ENCODE data around the gene TWF2.

DNA sequence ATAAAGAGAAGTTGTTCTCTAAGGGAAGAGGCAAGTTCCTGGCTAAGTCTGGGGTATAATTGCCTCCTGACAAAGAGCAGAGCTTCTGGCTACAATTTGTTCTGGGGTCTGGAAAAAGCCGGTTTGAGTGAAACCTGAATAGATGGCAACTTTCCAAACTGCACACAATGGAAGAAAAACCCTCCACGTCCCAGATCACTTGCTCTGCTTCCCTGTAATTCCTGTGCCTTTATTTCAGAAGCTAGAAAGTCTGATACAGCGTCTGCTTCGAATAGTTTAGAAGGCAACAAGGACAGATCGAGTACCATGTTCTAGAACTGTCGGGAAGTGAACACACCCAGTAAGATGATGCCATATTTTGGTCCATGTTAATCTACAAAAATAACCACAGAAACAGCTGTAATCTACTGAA, 41.1 kb upstream of the TWF2 start:
- TF ChIP-seq, protein P1, sequence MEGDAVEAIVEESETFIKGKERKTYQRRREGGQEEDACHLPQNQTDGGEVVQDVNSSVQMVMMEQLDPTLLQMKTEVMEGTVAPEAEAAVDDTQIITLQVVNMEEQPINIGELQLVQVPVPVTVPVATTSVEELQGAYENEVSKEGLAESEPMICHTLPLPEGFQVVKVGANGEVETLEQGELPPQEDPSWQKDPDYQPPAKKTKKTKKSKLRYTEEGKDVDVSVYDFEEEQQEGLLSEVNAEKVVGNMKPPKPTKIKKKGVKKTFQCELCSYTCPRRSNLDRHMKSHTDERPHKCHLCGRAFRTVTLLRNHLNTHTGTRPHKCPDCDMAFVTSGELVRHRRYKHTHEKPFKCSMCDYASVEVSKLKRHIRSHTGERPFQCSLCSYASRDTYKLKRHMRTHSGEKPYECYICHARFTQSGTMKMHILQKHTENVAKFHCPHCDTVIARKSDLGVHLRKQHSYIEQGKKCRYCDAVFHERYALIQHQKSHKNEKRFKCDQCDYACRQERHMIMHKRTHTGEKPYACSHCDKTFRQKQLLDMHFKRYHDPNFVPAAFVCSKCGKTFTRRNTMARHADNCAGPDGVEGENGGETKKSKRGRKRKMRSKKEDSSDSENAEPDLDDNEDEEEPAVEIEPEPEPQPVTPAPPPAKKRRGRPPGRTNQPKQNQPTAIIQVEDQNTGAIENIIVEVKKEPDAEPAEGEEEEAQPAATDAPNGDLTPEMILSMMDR (IDR thresholded peaks at IDR 0.05; ENCODE audit: low read depth, low read length), result no peak
- no peak for TF ChIP-seq POLR2A (IDR thresholded peaks at IDR 0.05; ENCODE audit: extremely low read depth, insufficient read length)
- TF ChIP-seq, protein P2, sequence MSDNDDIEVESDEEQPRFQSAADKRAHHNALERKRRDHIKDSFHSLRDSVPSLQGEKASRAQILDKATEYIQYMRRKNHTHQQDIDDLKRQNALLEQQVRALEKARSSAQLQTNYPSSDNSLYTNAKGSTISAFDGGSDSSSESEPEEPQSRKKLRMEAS (IDR thresholded peaks at IDR 0.05; ENCODE audit: low read depth, low read length), result no peak

Measured in NB4 (cell line).